ENCODE results near the gene CCDC157.

Gene CCDC157

GRCh38 chr22:30423301-30423958 lies 66.6 kb downstream of the CCDC157 start:
- peak overlapping the region; percentile 42 for H3K4me3 ChIP-seq (ENCODE audit: low read length)
- no peak for DNase-seq (ENCODE audit: low read depth)
- no peak for TF ChIP-seq CTCF (conservative IDR thresholded peaks at IDR 0.05; ENCODE audit: low read depth, low read length)

- TF ChIP-seq CTCF (conservative IDR thresholded peaks at IDR 0.05; ENCODE audit: low read depth, low read length): no peak
- DNase-seq (ENCODE audit: low read depth): peak; percentile 98
- H3K4me3 ChIP-seq (ENCODE audit: low read length): peak overlapping the region; percentile 62
Observed at GRCh38 chr22:30423959-30424533, 67.2 kb downstream of the CCDC157 start.

GRCh38 chr22:30424534-30425326 lies 67.9 kb downstream of the CCDC157 start:
- peak overlapping the region; percentile 62 for H3K4me3 ChIP-seq (ENCODE audit: low read length)
- peak; percentile 39 for TF ChIP-seq CTCF (conservative IDR thresholded peaks at IDR 0.05; ENCODE audit: low read depth, low read length)
- DNase-seq (ENCODE audit: low read depth): peak; percentile 71

GRCh38 chr22:30425327-30425615 lies 68.5 kb downstream of the CCDC157 start:
- no peak for DNase-seq (ENCODE audit: low read depth)
- peak overlapping the region; percentile 62 for H3K4me3 ChIP-seq (ENCODE audit: low read length)
- TF ChIP-seq CTCF (conservative IDR thresholded peaks at IDR 0.05; ENCODE audit: low read depth, low read length): no peak

- no peak for DNase-seq (ENCODE audit: low read depth)
- peak; percentile 20 for TF ChIP-seq CTCF (conservative IDR thresholded peaks at IDR 0.05; ENCODE audit: low read depth, low read length)
- H3K4me3 ChIP-seq (ENCODE audit: low read length): peak within 1 kb of the TSS; percentile 62
Observed at GRCh38 chr22:30425616-30426387, 69.0 kb downstream of the CCDC157 start, which contains the start of gene MTFP1. Gene MTFP1 (plus strand): TSS chr22:30425768. CDS start chr22:30425880, 112 bp downstream.
